ENCODE measurements around the gene UROC1.
"Not testable (repeated sequence)": the region's sequence is repeated elsewhere in the genome, so short reads cannot be mapped to it uniquely, and the experiment has no call there.

Gene UROC1

DNA sequence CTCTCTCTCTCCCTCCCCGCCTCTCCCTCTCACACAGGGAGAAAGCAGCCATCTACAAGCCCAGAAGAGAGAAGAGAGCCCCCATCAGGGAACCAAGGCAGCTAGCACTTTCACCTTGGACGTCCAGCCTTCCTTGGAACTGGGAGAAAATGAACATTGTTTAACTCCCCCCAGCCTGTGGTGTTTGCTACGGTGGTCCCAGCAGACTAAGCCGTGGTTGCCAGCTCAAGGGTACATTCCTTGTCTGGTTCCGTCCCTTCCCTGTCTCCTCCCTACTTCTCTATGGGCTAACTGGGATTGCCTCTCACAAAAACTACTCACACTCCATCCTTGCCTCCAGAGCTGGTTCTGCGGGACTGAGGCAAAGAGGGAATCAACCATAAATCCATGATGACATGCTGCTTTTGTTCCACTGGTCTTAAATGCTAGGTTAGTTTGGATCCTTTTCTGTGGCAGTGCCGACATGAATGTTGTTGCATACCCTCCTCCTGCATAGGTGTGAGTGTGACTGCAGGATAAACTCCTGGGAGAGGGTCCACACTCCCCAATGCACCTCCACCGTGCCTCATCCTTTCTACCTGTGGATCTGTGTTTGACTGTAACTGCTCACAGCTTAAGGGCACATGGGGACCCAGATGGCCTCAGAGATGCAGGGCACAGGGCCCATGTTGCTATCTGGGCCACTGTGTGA is 29.1 kb upstream of the UROC1 start:
- no peak for DNase-seq

DNA sequence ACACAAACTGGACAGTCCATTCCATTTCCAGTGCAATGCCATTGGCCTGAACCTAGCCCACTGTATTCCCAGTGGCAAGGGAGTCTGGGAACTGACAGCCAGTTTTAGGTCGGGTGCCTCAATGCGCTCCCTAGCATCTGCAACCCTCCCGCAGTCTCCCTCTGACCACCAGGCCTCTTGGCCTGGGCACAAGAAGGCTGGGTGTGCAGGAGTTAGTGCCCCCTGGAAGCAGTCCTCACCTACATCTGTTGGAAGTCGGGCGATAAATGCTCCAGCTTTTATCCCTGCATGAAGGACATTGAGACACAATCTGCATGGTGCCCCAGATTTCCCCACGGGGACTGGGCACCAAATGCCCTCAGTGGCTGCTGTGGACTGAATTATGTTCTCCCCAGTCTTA is 28.4 kb upstream of the UROC1 start:
- DNase-seq = no peak

DNA sequence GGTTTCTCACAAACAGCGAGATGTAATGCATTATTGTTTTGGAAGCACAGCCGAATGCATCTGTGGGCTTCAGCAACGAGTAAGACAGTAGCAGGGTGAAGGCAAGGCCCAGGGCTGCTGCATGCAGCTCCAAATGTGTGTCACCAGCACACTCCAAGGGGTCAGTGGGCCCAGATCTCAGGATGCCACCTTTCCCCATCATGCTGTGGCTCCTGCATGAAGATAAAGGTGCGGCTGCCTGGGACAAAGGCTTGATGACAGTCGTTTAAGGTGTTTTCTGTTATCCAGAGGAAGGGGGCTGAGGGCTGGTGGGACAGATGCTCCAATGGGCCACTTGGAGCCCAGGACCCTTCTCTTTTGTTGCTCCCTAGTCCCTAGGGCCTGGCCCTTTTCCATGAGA is 28.0 kb upstream of the UROC1 start:
- no peak for DNase-seq

DNA sequence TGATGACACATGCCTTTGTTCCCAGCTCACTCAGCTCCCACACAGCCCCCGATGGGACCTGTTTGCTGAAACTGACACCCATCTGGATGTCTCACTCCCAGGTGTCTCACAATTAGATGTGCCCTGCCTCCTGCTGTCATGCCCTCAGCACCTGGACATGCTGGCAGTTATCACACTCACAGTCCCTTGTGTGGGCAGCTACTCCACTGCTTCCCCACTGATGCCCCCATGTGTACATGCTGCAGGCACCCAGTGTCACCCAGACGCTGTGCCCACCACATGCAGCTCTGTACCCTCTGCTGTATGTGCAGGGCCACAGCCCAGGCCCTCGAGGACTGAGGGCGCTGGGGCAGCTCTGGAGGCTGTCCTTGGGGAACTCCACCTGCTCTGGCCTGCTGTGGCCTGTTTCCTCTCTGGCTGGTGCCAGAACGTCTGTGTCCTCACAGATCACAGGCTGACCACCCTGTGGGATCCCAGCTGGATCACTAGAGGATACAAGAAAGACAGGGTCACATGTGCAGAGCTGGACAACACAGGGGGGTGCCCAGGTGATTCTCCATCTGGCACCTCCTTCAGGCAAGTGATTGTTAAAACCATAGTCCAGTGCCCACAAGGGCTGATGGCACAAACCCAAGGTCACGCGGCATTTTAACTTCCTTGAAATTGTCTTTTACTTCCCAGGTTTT is 27.2 kb upstream of the UROC1 start:
- DNase-seq = no peak

DNA sequence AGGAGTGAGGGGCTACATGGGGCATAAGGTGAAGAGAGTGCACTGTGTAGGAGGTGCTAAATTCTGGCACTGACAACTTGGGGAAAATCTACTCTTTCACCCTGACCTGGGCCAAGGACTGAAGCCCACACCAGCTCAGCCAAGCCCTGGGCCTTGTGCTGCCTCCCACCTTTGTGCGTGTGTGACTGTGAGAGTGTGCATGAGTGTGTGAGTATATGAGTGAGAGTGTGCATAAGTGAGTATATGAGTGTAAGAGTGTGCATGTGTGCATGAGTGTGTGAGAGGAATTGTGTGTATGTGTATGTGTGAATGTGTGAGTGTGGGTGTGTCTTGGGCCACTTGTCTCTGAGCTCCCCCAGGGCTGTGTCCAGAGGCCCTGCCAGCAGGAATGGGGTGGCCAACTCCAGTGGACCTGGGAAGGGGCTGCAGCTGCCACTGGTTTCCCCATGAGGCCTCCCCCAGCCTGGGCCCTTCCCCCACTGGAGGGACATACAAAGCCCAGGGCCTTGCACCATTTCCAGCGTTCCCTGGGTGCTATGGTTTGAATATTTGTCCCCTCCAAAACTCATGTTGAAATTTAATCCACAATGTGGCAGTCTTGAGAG is 26.0 kb upstream of the UROC1 start:
- DNase-seq = no peak

DNA sequence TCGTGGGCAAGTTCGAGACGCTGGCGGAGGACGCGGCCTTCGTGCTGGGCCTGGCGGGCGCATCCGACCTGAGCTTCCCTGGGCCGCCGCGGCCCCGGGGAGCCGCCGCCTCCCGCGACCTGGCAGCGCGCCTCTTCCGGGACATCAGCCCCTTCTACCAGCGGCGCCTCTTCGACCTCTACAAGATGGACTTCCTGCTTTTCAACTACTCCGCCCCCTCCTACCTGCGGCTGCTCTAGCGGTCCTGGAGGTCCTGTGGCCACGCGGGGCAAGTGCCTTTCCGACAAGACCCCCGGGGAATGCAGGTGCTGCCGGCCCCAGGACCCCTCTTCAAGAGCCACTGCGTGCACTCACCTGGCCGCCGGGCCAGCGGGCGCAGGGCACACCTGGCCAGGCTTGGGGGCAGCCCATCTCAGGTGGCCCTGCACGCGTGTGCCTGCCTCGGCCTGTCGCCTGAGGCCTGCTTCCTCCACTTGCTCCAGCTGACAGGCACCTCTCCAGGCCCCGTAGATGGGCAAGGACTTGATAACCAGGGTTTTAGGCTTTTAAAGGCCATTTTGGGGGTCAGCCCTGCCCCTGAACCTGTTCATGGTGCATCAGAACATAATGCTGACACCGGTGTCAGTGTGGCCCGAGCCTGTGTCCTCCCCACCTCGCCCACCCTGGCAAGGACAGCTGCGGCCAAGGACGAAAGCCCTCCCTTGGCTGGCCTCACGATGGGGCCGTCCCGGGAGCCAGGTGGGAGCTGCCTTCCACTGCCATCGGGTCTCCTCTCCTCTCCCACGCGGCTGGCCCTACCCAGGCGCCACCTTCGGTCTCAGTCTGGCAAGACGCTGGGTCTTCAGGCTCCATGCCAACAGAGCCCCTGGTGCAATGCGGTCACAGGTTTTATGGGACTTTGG is 25.0 kb upstream of the UROC1 start:
- DNase-seq = no peak

DNA sequence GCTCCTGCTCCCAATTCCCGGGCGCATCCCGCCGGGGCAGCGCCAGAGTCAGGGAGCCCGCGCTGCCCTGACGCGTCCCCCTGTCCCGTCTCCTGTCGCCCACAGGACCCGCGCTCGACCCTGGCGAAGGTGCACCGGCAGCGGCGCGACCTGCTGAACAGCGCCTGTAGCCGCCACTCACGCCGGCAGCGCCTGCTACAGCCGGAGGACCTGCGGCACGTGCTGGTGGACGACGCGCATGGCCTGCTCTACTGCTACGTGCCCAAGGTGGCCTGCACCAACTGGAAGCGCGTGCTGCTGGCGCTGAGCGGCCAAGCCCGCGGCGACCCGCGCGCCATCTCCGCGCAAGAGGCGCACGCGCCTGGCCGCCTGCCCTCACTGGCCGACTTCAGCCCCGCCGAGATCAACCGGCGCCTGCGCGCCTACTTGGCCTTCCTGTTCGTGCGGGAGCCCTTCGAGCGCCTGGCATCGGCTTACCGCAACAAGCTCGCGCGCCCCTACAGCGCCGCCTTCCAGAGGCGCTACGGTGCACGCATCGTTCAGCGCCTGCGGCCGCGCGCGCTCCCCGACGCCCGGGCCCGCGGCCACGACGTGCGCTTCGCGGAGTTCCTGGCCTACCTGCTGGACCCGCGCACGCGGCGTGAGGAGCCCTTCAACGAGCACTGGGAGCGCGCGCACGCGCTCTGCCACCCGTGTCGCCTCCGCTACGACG is 24.2 kb upstream of the UROC1 start:
- DNase-seq = no peak

DNA sequence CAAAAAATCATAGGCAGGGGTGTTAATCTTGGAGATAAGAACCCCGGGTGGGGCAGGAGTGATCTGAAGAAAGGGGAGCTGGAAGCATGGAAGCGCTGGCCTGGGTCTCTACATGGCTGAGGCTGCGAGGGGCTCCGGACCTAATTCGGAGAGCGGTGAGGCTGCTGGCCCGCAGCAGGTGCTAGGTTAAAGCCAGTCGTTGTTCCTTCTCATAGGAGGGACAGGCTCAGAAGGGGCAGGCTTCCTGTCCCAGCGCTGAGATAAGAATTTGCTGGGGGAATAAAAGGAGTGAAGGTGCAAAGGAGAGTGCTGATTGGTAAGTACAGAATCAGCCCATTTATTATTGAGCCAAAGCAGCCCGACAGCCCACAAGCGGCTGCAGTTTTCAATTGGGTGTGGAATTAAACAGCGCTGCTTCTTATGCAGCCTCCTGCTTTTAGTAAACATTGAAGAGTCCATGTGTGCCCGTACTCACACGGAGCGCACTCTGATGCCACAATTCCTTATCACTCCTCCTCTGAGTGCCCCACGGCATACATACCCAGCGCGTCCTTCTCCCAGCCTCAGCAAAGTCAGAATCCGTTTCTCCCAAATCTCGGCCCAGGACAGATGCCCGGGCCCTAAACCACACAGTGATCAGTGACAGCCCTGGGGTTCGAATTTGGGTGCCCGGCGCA is 23.5 kb upstream of the UROC1 start:
- DNase-seq = no peak

DNA sequence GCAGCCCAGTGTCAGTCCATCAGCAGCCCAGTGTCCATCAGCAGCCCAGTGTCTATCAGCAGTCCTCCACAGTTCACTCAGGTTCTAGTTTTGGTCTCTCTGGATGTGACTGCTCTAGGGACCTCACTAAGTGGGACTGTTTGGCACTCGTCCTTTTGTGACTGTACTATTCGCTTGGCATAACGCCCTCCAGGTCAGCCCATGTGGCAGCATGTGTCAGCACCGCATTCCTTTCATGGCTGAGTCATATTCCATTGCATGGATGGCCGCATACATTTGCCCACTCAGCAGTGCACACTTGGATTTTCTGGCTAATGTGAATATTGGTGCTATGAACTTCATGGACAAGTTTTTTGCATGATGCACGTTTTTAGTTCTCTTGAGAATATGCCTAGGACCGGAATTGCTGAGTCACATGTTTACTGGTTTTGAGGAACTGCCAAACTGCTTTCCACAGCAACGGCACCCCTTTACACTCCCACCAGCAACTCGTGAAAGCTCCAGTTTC is 22.8 kb upstream of the UROC1 start:
- no peak for DNase-seq

DNA sequence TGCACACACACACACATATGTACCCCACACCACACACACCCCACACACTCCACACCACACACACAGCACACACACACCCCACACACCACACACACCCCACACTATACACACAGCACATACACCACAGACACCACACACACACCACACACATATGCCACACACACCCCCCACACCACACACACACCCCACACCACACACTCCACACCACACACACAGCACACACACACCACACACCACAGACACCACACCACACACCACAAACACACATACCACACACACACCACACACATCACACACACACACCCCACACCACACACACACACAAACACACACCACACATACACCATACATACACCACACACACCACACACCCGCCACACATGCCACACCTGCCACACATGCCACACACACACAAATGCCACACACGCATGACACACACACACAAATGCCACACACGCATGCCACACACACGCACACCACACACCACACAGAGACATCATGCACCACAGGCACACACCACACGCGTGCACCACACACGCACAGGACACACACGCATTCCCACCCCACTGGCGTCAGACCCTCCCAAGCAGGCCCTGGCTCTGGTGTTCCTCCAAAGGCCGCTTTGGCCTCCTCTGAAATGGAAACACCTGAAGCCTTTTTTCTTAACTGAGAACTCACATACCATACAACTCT is 22.1 kb upstream of the UROC1 start:
- DNase-seq = no peak

DNA sequence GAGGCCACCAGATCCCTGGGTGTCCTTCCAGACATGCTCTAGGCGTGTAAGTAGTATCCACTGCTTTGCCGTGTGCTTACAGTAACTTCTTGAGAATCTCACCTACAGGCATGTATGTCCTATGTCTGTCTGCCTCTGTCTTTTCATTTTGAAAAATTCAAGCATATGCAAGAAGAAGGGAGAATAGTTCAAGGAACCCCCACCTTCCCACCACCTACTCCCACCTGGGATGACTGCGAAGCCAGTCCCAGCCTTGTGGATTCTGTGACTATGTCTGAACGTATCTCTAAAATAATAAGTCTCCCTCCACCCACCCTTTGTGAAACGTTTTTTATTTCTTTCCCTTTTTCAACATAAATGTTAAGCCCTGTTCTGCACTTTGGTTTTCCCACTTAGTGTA is 21.4 kb upstream of the UROC1 start:
- DNase-seq = no peak

DNA sequence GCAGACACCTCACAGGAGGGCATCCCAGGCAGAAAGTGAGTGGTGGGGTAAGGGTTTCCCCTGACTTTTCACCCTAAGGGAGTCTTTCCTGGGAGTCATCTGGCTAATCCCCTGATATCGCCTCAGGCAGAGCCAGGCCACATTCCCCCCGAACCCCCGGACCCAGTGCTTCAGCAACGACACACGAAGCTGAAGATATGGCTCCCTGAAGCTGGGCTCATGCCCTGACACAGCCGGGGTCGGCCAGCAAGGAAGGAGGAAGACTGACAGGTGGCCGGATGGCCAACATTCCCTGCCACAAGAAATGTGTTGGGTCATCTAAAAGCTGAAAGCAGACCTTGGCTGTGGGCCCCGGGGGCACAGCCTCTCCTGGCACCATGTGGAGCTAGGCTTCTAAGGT is 20.7 kb upstream of the UROC1 start:
- no peak for DNase-seq

DNA sequence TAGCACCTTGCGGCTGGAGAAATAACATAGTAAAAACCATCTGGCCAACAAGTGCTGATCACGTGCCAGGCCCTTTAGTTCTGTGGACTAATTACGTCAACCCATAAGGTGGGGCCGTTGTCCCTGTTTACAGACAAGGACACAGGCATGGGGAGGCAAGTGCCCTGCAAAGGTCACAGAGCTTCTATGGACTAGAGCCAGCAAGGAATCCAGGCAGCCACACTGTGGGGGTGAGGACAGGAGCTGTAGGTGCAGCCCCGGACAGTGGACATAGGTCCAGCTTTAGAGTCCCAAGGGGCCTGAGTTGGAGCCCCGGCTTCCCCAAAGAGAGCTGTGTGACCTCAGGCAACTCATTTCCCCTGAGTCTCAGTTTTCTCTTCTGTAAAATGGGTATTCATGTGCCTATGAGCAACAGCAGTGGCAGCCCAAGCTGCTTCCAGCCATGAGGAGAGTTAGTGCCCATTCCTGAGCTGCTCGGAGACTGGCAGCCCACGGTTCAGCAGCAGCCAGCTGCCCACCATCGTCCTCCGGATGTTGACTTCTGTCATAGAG is 20.2 kb upstream of the UROC1 start:
- DNase-seq = peak; percentile 11

DNA sequence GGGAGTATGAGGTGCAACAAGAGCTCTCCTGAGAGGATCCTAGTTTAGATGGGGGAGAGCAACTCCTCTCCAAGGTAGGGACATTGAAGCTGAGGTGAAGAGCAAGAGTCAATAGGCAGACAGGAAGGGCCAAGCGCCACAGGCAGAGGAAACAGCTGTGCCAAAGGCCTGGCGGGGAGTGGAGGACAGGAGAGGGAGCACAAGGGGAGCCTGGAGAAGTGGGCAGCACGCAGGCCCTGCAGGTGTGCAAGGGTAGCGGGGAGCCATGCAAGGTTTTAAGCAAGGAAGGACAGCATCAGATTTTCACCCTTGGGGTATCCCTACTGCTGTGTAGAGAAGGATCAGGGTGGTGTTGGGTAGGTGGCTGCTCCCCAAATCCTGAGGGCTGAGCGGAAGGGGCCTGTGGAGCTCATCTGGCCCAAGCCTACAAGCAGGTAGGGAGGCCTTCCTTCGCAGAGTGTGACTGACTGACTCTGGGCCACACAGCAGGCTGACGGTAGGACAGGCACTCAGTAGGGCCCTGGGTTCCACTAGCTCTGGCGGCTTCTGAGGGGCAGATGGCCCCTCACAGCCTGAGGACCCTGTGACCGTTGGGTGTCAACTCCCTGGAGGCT is 19.6 kb upstream of the UROC1 start:
- no peak for DNase-seq

DNA sequence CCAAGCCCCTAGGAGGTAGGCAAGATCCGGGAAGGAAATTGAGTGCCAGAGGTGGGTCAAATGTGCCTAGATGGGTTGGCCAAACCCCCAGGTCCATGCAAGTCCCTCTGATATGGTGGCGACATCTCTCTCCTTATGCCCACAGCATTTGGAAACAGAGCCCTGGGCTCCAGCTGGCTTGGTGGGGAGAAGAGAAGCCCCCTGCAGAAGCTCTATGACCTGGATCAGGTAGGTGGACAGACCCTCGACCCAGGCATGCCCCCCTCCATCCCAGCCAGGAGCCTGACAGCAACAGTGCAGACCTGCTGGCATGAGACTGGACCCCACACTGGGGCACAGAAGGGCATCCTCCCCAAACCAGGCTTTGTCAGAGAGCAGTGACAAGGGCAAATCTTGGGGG is 18.6 kb upstream of the UROC1 start:
- no peak for DNase-seq

DNA sequence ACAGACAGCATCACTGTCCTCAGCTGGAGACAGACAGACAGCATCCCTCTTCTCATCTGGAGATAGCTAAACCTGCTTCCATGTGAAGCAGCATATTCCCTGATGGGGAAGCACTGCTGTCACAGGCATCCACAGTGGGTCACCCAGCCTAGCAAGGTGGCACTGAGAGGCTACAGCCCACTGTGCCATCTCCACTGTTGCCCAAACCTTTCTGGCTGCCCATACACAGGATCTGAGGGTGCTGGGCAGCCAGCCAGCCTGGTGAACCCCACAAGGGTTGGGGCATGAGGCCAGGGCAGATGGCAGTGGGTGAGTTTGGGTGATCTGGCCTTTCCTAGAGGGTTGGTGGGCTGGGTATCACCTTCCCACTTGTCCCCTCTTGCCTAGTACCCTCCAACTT is 18.1 kb upstream of the UROC1 start:
- no peak for DNase-seq

DNA sequence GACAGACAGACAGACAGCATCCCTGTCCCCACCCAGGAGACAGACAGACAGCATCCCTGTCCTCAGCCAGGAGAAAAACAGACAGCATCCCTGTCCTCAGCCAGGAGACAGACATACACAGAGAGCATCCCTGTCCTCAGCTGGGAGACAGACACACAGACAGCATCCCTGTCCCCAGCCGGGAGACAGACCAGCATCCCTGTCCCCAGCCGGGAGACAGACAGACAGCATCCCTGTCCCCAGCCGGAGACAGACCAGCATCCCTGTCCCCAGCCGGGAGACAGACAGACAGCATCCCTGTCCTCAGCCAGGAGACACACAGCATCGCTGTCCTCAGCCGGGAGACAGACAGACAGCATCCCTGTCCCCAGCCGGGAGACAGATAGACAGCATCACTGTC is 17.1 kb upstream of the UROC1 start:
- DNase-seq = not testable (repeated sequence)

DNA sequence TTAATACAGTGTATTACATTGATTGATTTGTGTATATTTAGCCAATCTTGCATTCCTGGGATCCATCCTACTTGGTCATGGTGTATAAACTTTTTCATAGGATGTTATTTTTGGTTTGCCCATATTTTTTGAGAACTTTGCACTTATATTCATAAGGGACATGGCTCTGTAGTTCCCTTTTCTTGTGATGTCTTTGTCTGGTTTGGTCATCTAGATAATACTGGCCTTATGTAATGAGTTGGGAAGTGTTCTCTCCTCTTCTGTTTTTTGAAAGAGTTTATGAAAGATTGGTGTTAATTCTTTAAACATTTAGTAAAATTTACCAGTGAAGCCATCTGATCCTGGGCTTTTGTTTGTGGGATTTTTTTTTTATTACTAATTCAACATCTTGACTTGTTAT is 15.9 kb upstream of the UROC1 start:
- no peak for DNase-seq

DNA sequence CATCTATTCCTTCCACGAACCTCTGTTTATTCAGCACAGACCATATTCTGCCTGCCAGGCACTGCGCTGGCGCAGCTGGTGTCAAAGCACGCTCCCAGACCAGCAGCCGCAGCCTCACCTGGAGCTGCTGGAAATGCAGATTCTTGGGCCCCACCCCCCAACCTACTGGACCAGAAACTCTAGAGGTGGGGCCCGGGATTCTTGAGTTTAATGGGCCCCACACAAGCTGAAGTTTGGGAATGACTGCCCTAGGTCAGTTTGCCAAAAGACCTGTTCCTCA is 13.4 kb upstream of the UROC1 start:
- no peak for DNase-seq

DNA sequence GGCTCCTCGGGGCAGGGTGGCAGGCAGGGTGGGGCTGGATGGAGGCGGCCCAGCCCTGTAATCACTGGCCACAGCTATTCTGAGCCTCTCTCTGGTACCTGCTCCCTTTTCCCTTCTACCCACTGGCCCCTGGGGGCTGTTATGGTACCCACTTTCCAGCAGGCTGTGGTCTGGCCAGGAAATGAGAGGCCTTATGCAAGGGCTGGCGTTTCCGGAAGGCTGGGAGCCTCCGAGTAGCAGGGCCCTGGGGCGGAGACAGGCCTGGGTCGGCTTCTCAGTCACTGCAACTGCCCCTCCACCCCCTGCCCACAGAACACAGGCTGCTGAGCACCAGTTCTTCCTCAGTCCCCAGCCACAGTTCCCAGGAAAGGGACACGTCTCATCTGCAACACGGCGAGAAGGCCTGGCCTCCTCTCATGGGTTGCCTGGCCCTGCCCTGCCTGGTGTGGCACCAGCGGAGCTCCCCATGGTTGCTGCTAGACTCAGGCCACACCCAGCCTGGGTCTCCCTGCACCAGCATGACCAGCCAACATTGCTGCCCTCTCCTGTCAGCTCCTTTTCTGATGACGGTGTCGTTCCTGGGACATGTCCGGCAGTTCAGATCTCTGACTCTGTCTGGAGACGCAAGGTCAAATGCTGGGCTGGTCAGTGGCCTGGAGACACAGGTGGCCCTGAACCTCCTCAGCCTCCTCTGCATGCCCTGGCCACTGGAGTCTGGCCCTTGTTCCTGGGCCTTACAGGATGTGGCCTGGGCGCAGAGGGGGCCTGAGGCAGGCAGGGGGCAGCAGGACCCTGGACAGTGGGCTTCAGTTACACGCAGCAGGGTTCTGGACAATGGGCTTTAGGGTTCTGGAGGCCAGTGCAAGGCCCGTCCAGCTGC is 12.8 kb upstream of the UROC1 start:
- no peak for DNase-seq
